Suprapubic skin (tissue), 4 donors: ENCODE results near the gene GSTP1. TPM values are rescaled to one million over a fixed set of nuclear protein-coding genes. Genes with fewer than 3 reads are reported as not detected.
"Not testable (repeated sequence)": the region's sequence is repeated elsewhere in the genome, so short reads cannot be mapped to it uniquely, and the experiment has no call there.

ENCODE experiments used
- DNase-seq, 2 donors: peaks; one replicate each; pipeline ENCODE4 v3.0.0-alpha.2; 2019; ENCODE audit warnings: low spot score in 2 of 2
- H3K27ac ChIP-seq: fragments of 200-600 bp; sonication (generic); one replicate; pipeline ENCODE4 v1.5.1; 2019
- H3K27me3 ChIP-seq: fragments of 200-600 bp; sonication (generic); one replicate; pipeline ENCODE4 v1.5.1; 2019
- H3K36me3 ChIP-seq: fragments of 200-600 bp; sonication (generic); one replicate; pipeline ENCODE4 v1.5.1; 2019
- H3K4me1 ChIP-seq: fragments of 200-600 bp; sonication (generic); one replicate; pipeline ENCODE4 v1.5.1; 2019
- H3K4me3 ChIP-seq: fragments of 200-600 bp; sonication (generic); one replicate; pipeline ENCODE4 v1.5.1; 2019; ENCODE audit warnings: mild to moderate bottlenecking
- H3K9me3 ChIP-seq: fragments of 200-600 bp; sonication (generic); one replicate; pipeline ENCODE4 v1.5.1; 2019
- EP300 ChIP-seq: sonication (generic); formaldehyde crosslinking; IDR thresholded peaks from one replicate; pipeline ENCODE4 v1.6.1; 2017; ENCODE audit warnings: antibody characterized with exemption
- POLR2A ChIP-seq, 2 donors: fragments of 450-650 bp; IDR thresholded peaks; one replicate each; pipeline ENCODE4 v1.6.1; 2017; ENCODE audit warnings: antibody characterized with exemption in 2 of 2, mild to moderate bottlenecking in 2 of 2, moderate library complexity in 2 of 2
- POLR2AphosphoS5 ChIP-seq, 3 donors: sonication (generic); formaldehyde crosslinking; IDR thresholded peaks; one replicate each; pipeline ENCODE4 v1.6.1; 2017; ENCODE audit warnings: antibody characterized with exemption in 3 of 3
- WGBS: methylation state at CpG from one replicate; pipeline ENCODE4 v1.1.5; 2018; 5-methylcytosine and 5-hydroxymethylcytosine counted together
- total RNA-seq, 4 donors: library from RNA; depleted of rRNA; stranded (reverse); fragments of >200 nt; gene quantifications; one replicate each; pipeline ENCODE4 v1.1.0, GENCODE V29; 2016
- TF ChIP-seq, protein P1 (sequence below), 2 donors: fragments of 200-600 bp in 1 of 2; fragments of 450-650 bp in 1 of 2; sonication (generic) in 1 of 2; IDR thresholded peaks; one replicate each; pipeline ENCODE4 v1.5.1; 2016 to 2019; ENCODE audit warnings: antibody characterized with exemption in 2 of 2, mild to moderate bottlenecking in 1 of 2, moderate library complexity in 1 of 2

GSTP1 gene
- total RNA-seq, 4 donors from 2014 or later, result 564 to 1,559 (median 1,256) TPM

DNA sequence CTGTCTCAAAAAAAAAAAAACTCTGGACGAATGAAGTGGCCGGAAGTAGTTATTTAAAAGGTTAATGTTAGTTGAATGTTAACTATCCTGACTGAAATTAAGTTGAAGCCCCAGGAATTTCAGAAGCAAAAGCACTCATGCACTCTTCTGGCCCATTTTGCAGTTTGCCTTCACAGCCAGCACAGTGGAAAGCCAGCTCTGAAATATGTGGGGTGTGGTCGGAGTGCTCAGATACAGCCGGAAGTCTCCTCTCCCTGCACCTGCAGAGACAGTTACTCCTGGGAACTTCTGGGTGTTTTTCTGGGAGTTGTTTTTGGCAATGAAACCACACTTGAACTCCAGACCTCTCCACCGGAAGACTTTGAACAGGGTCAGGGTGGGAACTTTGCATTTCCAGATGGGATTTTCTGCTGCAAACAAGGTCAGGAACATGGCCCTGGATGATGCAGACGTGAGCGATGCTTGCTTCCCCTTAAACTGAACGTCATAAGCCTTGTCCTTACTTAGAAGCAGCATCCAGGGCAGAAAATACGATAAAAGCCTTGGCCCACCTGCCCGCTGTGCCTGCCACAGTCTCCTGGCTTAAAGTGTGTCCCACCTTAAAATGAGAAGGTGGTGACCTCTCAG lies 38.9 kb upstream of the GSTP1 start:
- 51% methylated on average over 10 of the region's 10 CpGs for WGBS
- H3K27ac ChIP-seq, result no peak overlapping the region

DNA sequence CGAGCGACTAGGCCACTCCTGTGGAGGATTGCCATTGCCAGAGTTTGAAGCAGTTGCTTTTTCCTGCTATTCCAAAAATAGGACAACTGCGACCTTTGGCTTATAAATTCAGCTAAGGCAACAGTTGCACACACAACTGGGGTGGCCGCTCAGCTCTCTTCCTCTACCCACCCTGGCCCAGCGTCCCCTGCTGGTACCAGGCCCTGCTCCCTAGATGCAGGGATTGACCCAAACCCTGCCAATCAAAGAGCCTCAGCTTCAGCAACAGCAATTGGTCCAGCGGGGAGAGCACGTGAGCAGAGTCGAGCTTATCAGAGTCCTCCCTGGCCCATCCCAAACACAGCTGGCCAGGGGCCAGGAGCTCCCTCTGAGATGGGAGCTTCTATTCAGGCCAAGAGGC lies 38.3 kb upstream of the GSTP1 start:
- Histone ChIP-seq H3K36me3 (no peaks in the 10 kb centered on the region), H3K27ac (no peak overlapping the region), H3K27me3 (no peaks in the 10 kb centered on the region), H3K4me1 (peaks cover 5% of the 10 kb centered on the region), H3K9me3 (no peaks in the 10 kb centered on the region), H3K4me3 (no peak overlapping the region)
- WGBS, result 65% methylated on average over 5 of the region's 8 CpGs
- no peak for TF ChIP-seq POLR2A (IDR thresholded peaks at IDR 0.05)
- no peak for DNase-seq

More for the DNA sequence above, 38.9 kb upstream of the GSTP1 start:
- Histone ChIP-seq H3K9me3 (no peaks in the 10 kb centered on the region), H3K36me3 (no peaks in the 10 kb centered on the region), H3K4me3 (no peak overlapping the region), H3K27me3 (no peaks in the 10 kb centered on the region), H3K4me1 (peaks cover 5% of the 10 kb centered on the region)
- no peak for DNase-seq
- TF ChIP-seq EP300, result no peak

DNA sequence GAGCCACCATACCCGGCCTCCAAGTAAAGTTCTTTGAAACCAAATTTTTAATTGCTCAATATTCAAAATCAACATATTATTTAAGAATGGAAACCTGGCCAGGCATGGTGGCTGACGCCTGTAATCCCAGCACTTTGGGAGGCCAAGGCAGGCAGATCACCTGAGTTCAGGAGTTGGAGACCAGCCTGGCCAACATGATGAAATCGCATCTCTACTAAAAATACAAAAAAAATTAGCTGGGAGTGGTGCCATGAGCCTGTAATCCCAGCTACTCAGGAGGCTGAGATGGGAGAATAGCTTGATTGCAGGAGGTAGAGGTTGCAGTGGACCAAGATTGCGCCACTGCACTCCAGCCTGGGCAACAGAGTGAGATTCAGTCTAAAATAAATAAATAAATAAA lies 35.5 kb upstream of the GSTP1 start:
- not testable (repeated sequence) for H3K36me3 ChIP-seq, H3K27me3 ChIP-seq, H3K4me3 ChIP-seq, H3K4me1 ChIP-seq, DNase-seq, H3K27ac ChIP-seq, H3K9me3 ChIP-seq
- WGBS, result 85% methylated on average over 4 of the region's 4 CpGs

DNA sequence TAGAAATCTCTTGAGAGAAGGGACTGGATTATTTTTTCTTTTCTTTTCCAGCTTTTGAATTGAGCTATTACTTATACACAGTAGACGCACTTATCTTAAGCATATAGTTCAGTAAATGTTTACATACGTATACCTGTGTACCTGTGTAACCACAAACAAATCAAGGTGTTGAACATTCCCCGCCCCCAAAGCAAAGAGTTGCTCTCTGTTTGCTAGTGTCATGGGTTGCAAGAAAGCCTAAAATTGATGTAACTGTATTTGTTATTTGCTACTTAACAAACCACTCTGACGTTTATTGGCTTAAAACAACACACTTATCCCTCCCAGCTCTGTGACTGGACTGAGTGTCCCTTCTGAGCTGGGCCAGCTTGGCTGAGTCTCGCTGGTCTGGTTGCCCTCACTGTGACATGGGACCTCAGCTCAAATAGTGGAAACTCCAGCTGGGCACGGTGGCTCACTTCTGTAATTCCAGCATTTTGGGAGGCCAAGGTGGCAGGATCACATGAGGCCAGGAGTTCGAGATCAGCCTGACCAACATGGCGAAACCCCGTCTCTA lies 35.0 kb upstream of the GSTP1 start:
- Histone ChIP-seq H3K4me1 (peaks cover 5% of the 10 kb centered on the region), H3K9me3 (no peaks in the 10 kb centered on the region), H3K36me3 (no peaks in the 10 kb centered on the region), H3K27me3 (no peaks in the 10 kb centered on the region), H3K27ac (no peak overlapping the region), H3K4me3 (no peak overlapping the region)
- TF ChIP-seq POLR2A (IDR thresholded peaks at IDR 0.05) (no peak), EP300 (no peak), POLR2AphosphoS5 (IDR thresholded peaks at IDR 0.05) (no peak)
- TF ChIP-seq, protein P1, sequence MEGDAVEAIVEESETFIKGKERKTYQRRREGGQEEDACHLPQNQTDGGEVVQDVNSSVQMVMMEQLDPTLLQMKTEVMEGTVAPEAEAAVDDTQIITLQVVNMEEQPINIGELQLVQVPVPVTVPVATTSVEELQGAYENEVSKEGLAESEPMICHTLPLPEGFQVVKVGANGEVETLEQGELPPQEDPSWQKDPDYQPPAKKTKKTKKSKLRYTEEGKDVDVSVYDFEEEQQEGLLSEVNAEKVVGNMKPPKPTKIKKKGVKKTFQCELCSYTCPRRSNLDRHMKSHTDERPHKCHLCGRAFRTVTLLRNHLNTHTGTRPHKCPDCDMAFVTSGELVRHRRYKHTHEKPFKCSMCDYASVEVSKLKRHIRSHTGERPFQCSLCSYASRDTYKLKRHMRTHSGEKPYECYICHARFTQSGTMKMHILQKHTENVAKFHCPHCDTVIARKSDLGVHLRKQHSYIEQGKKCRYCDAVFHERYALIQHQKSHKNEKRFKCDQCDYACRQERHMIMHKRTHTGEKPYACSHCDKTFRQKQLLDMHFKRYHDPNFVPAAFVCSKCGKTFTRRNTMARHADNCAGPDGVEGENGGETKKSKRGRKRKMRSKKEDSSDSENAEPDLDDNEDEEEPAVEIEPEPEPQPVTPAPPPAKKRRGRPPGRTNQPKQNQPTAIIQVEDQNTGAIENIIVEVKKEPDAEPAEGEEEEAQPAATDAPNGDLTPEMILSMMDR (IDR thresholded peaks at IDR 0.05), result no peak
- WGBS, result 87% methylated on average over 9 of the region's 9 CpGs
- no peak for DNase-seq

DNA sequence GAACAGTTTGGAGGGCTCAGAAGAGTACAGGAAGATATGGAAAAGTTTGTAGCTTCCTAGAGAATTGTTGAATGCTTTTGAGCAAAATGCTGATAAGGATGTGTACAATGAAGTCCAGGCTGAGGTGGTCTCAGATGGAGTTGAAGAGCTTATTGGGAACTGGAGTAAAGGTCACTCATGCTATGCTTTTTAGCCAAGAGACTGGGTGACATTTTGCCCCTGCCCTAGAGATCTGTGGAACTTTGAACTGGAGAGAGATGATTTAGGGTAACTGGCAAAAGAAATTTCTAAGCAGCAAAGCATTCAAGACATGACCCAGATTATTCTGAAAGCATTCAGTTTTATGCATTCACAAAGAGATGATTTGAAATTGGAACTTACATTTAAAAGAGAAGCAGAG lies 32.5 kb upstream of the GSTP1 start:
- H3K27ac ChIP-seq, result no peak overlapping the region
- no peak for TF ChIP-seq EP300
- TF ChIP-seq POLR2AphosphoS5 (IDR thresholded peaks at IDR 0.05), result no peak
- no peak for TF ChIP-seq POLR2A (IDR thresholded peaks at IDR 0.05)
- TF ChIP-seq, protein P1 (IDR thresholded peaks at IDR 0.05), result no peak
- DNase-seq, result no peak
- no peak overlapping the region for H3K4me3 ChIP-seq
- no peaks in the 10 kb centered on the region for H3K36me3 ChIP-seq
- no peaks in the 10 kb centered on the region for H3K9me3 ChIP-seq
- H3K4me1 ChIP-seq, result no peaks in the 10 kb centered on the region
- no peaks in the 10 kb centered on the region for H3K27me3 ChIP-seq

DNA sequence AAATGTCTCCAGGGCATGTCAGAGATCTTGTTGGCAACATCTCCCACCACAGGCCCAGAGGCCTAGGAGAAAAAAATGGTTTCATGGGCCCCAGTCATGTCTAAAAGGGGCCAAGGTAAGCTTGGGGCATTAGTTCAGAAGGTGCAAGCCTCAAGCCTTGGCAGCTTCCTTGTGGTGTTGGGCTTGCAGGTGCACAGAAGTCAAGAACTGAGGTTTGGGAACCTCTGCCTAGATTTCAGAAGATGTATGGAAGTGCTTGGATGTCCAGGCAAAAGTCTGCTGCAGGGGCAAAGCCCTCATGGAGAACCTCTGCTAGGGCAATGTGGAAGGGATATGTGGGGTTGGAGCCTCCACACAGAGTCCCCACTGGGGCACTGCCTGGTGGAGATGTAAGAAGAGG lies 31.9 kb upstream of the GSTP1 start:
- not testable (repeated sequence) for H3K27me3 ChIP-seq, DNase-seq, H3K4me3 ChIP-seq, H3K36me3 ChIP-seq, H3K27ac ChIP-seq, H3K4me1 ChIP-seq, H3K9me3 ChIP-seq

DNA sequence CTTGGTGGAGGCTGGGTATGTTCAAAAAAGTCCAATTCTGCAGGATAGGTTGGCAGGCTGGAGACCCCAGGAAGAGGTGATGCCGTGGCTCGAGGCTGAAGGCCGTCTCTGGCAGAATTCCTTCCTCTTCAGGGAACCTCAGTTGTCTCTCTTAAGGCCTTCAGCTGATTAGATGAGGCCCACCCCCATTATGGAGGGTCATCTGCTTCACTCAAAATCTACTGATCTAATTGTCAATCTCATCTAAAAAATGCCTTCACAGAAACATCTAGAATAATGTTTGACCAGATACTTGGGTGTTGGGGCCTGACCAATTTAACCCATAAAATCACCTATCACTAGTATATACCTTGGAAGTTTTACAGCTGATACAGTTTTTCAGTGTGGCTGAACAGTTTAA lies 27.4 kb upstream of the GSTP1 start:
- Histone ChIP-seq H3K36me3 (no peaks in the 10 kb centered on the region), H3K27ac (no peak overlapping the region), H3K4me1 (peaks cover 4% of the 10 kb centered on the region), H3K27me3 (peaks cover 5% of the 10 kb centered on the region), H3K4me3 (no peak overlapping the region), H3K9me3 (no peaks in the 10 kb centered on the region)
- 81% methylated on average over 3 of the region's 3 CpGs for WGBS
- DNase-seq, result no peak
- TF ChIP-seq EP300 (no peak), POLR2A (IDR thresholded peaks at IDR 0.05) (no peak), POLR2AphosphoS5 (IDR thresholded peaks at IDR 0.05) (no peak)
- TF ChIP-seq, protein P1 (IDR thresholded peaks at IDR 0.05), result no peak
